Stimulated activated CD8-positive, alpha-beta memory T cell treated with anti-CD3 and anti-CD28 coated beads, Interleukin-7, amount 100 ng/mL, for 48 hours (primary cell): ENCODE results near the gene EXD3.

ENCODE experiments used
- DNase-seq, 2 donors: peaks; one replicate each; pipeline ENCODE4 v3.0.0-alpha.2; 2020; ENCODE audit warnings: low read depth in 1 of 2; ENCODE audit errors: extremely low read depth in 1 of 2

EXD3 gene

DNA sequence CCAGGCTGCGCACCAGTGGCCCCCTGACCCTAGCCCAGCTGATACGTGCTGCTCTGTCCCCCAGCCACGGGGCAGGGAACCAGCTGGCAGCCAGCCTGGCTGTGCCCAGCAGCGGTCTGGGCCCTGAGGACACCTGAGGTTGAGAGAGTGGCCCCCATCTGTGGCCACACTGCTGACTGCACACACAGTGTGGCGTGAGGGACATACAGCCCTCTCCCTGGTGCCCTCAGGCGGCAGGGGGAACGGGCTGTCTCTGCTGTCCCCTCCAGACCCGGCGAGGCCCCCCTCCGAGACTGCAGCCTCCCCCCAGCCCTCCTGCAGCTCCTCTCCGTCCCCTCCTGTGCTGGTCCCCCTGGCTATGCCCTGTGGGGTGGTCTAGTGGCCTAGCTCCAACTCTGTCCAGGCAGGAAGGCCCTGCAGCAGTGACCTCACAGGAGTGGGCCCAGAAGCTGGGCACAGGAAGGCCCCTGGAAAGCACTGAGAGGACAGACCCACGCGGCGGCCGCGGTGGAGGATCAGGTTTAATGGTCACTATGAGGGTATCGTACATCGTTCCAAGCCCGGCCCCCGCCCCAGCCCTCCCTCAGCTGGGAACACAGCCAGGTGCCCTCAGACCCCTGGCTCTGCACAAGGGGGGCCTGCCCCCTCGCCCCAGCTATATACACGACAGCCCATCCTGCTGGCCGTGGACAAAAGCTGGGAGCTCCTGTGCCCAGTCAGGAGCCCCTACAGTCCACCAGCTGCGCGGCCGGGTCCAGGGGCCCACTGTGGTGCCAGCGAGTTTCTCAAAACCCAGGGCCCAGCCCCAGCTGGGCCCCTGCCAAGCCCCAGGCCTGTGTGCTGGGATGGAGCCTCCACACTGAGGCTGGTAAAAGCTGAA lies 25.0 kb upstream of the EXD3 start:
- DNase-seq, result no peak

DNA sequence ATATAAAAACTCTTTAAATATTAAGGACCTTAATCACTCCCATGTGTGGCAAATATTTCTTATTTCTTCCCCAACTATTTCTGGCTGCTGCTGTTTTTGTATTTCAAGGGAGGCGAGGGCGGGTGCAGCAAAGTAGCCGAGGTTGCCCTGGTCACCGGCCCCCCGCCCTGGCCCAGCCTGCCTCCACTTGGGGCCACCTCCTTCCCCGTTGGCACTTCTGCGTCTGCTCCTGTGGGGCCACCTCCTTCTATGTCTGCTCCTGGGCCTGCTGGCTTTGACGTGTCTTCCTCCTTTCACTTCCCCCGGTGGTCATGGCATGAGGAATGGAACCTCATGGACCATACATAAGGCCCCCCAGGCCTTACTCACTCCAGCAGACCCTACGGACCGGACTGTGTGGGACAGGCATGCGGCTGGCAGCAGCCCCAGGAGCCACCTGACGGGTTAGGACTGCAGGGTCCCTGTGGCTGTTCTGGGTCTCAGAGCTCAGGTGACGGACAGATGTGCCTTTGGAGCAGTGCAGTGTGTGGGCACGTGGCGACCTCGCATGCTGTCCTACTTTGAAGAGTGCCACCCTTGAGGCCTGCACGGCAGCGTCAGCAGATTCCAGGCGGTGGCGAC lies 24.0 kb upstream of the EXD3 start:
- DNase-seq, result no peak

DNA sequence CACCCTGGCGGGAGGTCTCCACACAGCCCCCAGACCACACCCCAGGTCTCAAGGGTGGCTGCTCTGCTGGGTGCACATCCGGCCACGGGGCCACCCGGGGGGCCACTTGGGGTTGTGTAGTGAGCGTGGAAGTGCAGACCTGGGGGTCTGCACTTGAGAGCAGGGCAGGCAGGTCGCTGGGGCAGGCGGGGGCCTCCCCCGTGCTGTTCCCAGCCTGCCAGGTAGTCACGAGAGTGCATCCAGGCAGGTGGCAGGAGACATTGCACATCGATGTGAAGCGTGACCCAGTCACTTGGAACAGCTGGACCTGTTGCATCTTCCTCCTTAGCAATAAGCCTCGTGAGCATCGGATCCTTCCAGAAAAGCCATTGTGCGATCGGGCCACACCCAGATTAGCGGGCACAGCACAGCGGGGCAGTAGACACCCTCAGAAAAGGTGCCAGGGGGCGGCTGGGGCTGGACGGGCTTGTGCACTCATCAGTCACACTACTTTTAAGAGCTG lies 23.0 kb upstream of the EXD3 start:
- DNase-seq, result no peak

DNA sequence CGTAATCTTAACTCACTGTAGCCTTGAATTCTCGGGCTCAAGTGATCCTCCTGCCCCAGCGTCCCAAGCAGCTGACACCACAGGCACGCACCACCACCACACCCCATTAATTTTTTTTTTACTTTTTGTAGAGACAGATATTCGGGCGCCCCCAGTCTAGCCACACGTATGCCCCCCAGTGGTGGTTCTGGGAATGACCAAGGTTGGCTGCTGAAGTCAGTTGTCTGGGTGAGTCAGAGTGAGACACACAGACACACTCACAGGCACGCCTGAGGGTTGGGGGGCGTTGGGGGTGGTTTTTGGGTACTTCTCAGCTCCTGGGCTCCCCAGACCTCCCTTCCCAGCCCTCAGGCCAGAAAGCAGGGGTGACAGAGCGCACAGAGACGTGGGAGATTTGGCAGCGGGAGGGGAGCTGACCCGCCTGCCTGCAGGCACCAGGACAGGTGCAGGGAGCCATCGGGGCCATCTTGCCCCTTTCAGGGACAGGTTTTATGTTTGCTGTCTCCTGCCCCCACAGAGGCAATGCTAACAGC lies 22.4 kb upstream of the EXD3 start:
- peak; percentile 52 to 75 for DNase-seq

DNA sequence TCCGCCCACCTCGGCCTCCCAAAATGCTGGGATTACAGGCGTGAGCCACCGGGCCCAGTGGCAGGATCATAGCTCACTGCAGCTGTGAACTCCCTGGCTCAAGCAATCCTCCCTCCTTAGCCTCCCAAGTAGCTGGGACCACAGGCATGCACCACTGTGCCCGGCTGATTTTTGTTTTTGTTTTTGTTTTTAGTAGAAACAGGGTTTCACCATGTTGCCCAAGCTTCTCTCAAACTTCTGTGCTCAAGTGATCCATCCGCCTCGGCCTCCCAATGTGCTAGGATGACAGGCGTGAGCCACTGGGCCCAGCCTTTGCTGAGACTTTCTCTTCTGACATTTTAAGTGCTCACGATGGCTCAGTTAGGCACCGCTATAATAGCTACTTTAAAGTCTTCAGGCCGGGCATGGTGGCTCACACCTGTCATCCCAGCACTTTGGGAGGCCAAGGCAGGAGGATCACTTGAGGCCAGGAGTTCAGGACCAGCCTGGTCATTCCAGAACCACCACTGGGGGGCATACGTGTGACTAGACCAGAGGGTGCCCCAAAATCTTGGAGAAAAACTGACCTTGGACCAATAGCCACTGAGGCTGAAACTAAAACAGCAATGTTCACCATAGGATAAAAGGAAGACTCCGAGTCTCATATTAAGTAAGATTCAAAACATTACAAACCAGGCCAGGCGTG lies 21.3 kb upstream of the EXD3 start:
- DNase-seq, result no peak

DNA sequence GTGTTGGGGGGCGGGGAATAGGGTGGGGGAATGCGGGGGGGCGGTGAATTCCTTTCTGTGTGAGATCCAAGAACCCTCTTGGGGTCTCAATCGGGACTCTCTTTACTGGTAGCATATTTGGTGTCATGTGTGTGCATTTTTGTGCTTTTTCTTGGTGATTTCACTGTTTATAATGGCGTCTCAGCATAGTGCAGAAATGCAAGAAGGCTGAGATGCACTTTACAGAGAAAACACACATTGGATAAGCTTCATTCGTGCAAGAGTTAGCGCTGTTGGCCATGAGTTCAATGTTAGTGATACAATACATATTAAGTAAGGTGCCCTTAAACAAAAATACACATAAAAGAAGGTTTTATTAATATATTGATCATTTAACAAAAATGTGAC lies 19.0 kb upstream of the EXD3 start:
- no peak for DNase-seq

DNA sequence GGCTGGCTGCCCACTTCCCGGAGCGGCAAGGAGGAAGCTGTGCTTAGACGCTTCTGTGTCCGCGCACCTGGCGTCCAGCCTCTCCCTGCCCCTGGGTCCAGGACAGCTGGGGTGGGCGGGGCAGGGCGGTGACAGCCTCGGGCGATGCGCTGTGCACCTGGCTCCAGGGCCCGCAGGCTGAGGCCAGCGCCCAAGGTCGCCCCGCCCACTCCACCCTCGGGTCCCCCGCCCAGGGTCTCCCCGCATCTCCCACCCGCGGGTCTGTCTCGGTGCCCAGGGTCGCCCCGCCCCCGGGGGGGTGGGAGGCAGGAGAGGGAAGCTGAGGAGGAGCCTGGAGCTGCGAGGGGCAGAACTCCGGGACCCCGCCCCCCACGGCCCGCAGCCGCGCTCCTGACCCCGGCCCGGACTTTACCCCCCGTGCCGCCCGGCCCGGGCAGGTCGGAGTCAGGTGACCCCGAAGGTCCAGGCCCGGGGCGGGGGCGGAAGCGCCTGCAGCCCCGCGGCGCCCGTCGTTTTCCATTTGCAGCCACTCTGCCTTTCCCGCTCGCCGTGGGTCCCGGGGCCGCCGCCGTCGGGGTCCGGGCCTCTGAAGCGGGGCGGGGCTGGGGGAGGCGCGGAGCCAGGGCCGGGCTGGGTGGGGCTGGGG lies 18.4 kb upstream of the EXD3 start, which contains the start of gene ENTPD8:
Gene ENTPD8 (minus strand): TSS at position 69 of the 646 bp plus-strand sequence. CDS start 3,072 bp downstream, outside the sequence.
- DNase-seq, result no peak

DNA sequence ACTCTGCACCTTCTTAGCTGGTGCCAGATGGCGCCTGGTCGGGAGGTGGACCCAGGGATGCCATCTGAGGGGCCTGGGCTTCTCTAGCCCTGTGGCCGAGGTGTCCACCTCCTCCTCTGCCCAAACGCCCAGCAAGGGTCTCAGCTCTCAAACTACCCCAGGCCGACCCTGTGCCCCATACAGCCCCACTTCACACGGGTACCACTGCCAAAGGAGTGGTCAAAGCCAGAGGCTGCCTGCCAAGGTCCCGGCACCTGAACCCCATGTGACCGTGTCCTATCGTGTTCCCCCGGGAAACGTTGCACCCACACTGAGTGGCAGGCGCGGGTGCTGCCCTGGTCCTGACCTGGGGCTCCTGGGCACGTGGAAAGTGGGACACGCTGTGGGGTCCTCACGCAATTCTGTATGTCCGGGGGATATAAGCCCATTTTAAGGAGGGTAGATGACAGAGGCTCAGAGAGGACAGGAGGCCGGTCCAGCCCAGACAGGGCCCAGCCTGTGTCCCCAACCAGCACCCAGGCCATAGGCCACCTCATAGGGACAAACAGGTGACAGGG lies 16.3 kb upstream of the EXD3 start:
- DNase-seq, result no peak

DNA sequence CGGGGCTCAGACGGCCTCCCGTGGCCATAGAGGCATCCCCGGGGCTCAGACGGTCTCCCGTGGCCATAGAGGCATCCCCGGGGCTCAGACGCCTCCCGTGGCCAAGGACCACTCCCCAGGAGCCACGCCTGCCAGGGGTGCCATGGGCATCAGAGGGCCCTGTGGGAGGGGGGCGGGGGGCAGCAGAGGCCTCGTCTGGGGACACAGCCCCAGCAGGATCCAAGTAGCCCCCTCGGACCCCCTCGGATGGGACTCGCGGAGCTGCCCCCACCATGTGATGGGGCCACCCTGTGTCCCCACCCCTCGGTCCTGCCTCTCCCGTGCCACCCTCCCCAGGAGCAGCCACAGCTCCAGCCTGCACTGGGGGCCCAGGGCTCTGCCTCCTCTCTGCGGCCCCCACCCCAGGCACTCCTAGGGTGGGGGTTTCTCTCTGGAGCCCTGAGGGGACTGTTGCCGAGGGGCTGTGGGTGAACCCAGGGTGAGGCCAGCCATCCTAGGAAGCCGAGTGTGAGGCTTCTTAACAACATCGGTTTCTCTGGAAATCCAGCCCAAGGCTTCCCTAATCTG lies 15.7 kb upstream of the EXD3 start:
- no peak for DNase-seq

DNA sequence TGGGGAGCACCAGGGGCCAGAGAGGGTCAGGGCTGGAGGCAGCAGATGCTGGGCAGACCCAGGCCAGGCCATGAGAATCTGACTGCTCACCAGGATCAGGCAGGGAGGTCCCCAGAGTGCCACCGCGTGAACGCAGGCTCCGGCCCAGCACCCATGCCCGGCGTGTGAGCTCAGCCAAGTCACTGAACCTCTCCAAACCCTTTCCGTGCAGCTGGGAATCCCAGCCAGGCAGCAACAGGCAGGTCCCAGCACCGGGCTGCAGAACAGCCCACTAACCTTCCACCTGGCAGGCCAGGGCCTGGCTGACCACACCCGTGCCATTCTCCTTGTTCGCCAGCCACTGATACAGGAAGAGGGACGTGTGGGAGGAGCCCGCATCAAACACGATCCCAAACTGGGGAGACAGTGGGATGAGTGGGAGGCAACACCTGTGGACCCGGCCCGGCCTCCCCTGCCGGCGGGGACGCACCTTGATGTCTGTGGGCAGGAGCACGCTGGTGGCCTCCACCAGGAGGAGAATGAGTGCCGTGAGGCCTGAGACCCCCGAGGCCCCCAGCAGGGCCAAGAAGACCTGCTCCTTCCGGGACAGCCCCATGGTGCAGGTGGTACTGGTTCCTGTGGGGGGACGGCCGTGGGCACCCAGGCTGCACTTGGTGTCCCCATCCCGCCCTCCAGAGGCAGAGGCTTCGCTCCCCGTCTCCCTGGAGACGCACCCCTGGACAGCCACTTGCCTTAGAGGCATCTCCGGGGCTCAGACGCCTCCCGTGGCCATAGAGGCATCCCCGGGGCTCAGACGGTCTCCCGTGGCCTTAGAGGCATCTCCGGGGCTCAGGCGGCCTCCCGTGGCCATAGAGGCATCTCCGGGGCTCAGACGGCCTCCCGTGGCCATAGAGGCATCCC lies 15.0 kb upstream of the EXD3 start:
- DNase-seq, result no peak

DNA sequence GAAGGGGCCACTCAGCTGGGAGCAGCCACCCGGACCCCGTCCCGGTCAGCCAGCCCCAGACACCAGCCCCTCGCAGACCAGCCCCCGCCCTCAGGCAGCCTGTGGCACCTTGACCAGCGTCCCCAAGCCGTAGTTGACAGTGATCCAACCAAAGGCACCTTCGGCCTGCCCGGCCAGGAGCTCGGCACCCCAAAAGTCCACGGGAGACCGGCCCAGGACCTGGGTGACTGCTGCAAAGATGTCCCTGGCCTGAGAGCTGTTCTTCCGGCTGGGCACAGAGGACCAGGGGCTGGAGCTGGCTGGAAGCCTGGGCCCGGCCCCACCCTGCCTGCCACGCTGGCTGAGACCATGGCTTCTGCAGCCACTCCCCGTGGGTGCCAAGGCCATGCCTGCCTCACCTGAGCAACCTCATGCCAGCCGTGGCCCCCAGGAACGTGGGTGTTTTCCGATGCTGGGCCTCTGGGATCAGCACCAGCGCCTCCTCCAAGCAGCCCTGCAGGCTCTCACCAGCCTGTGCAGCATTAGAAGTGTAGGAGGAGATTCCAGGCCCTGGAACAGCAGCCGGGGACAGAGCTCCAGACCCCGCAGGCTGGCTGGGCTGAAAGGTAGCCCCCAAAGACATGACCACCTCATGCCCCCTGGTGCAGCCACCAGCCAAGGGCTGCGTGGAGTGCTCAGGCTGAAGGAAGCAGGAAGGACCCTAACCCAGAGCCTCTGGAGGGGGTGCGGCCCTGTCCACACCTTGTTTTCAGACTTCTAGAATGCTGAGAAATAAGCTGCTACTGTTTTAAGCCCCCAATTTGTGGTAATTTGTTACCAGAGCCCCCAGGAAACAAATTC lies 14.0 kb upstream of the EXD3 start:
- DNase-seq, result no peak

DNA sequence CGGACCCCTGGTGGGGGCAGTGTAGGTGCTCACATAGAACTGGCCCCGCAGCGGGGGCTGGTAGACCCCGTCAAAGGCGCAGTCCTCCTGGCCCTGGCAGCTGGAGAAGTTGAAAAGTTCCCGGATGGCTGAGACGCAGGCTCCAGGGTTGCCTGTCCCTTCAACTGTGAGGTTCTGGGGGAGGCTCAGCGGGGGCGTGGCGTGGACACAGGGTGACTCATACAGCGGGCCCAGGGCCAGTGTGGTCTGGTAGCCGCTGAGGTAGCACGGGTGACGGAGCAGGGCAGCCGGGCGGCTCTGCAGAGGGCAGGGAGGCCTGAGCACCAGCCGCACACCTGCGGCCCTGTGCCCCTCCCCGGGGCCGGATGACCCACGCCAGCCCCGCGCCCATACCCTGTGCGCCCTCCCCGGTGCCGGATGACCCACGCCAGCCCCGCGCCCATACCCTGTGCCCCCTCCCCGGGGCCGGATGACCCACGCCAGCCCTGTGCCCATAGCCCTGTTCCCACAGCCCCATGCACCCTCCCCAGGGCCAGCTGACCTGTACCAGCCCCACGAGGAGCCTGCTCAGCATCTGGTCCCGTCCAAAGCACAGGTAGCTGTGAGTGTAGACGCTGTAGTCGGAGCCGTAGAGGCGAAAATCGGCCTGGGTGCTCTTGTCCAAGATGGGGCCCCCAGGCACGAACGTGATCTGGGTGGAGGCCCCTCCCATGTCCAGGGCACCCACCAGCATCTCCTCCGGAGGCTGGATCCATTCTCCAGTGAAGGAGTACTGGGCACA lies 13.2 kb upstream of the EXD3 start:
- DNase-seq, result no peak

DNA sequence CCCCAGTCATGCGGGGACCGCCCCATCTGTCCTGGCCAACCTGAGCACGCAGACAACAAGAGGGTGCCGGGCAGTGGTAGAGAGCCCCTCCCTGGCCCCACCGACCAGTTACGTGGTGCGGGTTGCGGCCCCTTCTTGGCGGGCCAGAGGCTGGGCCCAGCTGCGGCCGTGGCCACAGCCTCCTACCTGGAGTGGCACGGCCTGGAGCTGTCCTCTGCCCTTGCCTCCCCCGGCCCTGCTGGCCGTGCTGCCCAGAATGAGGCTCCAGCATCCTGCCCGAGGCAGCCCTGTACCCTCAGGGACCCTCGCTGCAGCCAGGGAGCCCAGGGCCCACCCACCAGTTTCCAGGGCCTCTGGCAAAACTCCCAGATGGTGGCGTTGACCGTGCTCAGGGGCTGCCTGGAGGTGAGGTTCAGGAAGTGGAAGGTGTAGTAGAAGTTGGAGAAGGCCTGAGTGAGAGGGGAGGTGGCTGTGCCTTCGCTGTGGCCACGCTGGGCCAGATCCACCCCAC lies 12.5 kb upstream of the EXD3 start:
- no peak for DNase-seq

DNA sequence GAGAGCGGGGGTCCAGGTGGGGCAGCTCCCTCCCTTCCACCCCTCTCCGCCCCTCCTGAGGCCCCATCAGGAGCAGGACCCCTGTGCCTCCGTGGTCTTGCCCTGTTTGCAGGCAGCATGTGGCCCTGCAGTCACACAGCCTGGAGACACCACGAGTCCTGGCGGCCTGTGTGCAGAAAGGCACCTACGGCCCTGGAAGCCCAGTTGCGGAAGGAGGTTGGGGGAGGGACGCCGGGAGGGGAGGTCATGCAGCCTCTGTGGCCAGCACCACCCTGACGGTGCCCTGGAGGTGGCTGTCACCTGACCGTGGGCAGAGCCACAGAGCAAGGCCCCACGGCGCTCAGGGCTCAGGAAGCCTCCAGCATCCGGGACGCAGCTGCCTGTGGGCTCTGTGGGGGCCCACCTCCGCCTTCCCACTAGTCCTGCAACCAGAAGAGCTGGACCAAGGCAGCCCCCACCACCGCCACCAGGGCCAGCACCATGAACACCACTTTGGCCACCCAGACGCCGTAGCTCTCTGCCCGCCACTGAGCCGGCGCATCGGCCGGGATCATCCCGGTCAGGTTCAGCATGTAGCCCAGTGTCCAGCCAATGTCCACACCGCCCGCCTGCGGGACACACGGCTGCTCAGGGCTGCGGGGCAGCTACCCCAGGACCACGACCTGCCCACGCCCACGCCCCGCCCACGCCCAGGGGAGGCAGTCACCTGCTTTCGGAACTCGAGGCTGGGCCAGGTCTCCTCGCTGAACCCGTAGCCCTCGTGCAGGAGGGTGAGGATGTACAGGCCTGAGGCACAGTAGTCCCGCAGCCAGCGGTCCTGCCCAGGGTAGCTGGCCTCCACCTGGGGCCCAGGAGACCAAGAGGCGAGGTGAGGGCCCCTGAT lies 11.8 kb upstream of the EXD3 start:
- no peak for DNase-seq

DNA sequence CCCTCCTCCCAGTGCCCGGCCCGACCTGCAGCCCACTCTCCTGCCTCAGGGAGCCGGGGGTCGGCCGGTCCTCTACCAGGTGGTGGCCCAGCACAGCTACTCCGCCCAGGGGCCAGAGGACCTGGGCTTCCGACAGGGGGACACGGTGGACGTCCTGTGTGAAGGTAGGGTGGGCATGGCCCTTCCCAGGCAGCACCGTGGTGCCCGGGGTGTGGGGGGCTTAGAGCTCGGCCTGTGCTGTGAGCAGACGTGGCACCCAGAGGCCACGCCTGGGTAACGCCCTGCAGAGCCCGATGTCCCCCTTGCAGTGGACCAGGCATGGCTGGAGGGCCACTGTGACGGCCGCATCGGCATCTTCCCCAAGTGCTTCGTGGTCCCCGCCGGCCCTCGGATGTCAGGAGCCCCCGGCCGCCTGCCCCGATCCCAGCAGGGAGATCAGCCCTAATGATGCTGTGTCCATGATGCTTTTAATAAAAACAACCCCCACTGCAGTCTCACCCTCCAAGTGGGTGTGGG lies 11.0 kb upstream of the EXD3 start:
- DNase-seq, result no peak

DNA sequence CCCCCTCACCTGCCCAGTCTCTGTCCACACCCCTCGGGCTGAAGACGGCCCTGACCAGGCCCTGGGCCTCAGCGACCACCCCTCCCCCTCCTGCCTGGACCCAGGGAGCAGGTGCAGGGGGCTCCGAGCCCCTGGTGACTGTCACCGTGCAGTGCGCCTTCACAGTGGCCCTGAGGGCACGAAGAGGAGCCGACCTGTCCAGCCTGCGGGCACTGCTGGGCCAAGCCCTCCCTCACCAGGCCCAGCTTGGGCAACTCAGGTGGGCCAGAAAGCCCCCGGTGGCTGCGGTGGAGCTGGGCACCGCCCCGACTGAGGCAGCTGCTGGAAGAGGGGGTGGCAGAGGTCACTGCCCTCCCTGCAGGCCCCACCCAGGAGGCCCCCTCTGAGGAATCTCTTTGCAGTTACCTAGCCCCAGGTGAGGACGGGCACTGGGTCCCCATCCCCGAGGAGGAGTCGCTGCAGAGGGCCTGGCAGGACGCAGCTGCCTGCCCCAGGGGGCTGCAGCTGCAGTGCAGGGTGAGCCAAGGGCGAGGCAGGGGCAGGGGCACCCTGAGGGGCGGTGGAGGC lies 10.5 kb upstream of the EXD3 start:
- no peak for DNase-seq
